HG02885 (cell line): ENCODE measurements around the gene INPP5A.
"Not testable (repeated sequence)": the region's sequence is repeated elsewhere in the genome, so short reads cannot be mapped to it uniquely, and the experiment has no call there.

Experiments used
- ATAC-seq: cut with Tn5 transposase; IDR thresholded peaks from one replicate; pipeline ENCODE4 v1.9.1; 2021; ENCODE audit warnings: mild to moderate bottlenecking; ENCODE audit not compliant: unreplicated experiment, poor library complexity

INPP5A gene

GRCh38 chr10:132814469-132814856 lies 276.9 kb downstream of the INPP5A start:
- ATAC-seq: no peak

- ATAC-seq: no peak
These were observed 277.7 kb downstream of the INPP5A start for GRCh38 chr10:132815168-132815857.

DNA sequence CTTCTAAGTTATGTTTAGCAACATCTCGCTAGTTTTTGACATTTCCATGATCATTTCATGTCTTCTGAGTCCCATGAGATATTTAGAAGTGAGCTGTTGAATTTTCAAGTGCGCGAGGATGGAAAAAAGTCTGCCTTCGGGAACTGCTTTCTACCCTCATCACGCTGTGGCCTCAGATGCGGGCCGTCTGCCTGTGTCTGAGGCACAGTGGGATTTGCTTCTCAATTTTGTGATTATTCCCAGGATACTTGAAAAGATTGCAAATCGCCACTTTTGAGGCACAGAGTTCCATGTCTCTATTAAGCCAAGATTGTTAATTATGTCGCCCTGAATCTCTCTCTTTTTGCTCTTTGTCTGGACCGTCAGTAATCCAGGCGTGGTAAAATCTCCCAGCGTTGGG lies 279.1 kb downstream of the INPP5A start:
- ATAC-seq: no peak

DNA sequence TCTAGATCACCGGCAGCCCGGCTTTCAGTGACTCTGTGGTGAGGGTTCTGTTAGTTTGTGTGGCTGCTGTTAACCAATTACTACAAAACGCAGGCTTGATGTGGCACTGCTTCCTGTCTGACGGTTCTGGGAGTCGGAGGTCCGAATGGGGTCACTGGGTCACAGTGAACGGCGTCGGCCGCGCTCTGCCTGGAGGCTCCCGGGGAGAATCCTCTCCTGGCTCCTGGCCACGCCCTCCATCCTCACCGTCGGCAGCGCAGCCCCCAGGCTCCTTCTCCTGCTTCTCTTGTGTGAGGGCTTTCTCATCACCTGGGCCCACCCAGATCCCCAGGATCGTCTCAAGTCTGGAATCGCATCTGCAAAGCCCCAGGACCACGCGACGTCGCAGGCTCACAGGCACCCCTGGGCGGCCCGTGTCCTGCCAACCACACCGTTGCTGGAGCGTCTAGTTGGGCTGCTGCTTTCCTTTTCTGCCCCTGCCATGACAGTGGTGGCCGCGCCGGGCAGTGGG lies 280.2 kb downstream of the INPP5A start:
- no peak for ATAC-seq

- no peak for ATAC-seq
These were observed 282.5 kb downstream of the INPP5A start for GRCh38 chr10:132820056-132820455.

GRCh38 chr10:132825783-132826523 lies 288.4 kb downstream of the INPP5A start:
- ATAC-seq: not testable (repeated sequence)

DNA sequence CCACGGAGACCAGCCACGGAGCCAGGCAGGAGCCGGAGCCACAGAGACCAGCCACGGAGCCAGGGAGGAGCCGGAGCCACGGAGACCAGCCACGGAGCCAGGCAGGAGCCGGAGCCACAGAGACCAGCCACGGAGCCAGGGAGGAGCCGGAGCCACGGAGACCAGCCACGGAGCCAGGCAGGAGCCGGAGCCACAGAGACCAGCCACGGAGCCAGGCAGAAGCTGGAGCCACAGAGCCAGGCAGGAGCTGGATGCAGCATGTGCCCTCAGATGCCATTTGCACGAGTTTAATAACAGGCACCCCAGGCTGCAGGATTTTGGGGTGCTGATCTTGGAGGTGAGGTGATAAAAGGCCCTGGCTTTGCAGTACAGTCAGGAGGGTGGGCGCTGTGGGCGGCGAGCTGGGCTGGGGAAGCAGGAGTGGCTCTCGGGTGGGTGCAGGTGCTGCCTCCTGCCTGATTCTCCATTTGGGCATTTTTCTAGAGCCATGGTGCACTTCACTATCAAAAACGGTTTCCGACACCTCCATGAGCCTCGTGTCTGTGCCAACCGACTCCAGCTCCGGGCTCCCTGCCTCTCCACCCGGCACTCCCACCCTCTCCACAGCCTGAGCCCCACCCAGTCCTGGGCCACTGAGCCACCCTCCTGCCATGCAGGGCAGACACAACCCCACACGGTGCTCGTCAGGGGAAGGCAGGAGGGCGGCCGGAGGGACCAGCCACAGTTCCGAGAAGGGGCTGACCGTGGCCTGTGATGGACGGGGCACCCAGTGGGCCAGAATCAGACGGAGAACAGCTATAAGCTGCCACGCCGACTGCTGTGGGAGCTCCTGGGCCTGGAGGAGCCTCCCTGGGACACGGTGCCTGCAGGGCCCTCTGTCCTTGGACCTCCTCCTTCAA lies 289.2 kb downstream of the INPP5A start:
- no peak for ATAC-seq

GRCh38 chr10:132827423-132827789 lies 289.8 kb downstream of the INPP5A start:
- ATAC-seq: no peak

- ATAC-seq: no peak
These were observed 290.4 kb downstream of the INPP5A start for GRCh38 chr10:132827861-132828539.

DNA sequence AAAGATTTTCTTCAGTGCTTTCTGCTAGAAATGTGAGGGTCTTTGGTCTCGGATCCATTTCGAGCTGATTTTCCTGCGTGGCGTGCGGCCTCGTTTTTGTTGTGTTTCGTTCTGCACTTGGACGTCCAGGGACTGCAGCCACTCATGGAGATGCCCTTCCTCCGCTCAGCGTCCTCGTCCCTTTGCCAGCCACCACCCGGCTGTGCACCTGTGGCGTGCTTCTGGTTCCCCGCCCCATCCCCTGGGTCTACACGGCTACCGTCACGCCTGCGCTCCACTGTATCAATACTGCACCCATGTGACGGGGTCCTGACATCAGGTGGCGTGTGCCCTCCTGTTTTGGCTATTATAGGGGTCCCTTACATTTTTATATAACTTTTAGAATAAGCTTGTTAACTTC lies 291.1 kb downstream of the INPP5A start:
- ATAC-seq: no peak

GRCh38 chr10:132829403-132829802 lies 291.8 kb downstream of the INPP5A start:
- ATAC-seq: no peak

DNA sequence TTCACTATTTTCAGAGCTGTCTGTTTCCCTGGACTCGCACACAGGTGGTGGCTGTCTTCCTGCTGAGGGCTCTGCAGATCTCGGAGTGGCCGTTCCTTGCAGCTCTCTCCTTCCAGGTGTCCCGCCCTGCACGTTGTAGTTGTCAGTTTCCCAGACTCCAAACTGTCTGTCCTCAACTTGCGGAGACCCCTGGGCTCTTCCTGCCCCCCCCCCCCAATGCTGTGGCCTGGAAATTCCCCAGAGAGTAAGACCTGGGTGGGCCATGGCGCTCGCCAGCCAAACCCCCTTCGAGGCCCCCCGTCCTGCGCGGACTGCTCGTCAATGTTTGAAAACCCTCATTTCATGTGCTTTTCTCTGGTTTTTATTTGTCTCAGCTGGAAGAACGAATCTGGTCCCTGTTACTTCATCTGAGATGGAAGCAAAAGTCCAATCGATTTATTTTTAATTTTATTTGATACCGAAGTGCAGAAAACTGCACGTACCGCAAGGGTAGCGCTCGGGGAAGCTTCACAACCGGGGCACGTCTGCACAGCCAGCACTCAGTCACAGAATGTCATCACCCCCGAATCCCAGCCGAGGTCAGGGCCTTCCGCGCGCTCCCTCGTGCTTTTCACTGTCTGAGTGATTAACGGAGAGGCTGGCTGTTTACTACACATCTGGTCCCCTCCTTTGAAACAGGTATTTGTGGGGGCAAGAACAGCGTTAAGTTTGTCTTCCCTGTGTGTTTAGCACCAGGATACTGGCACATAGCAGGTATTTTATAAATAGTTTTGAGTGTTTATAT lies 294.8 kb downstream of the INPP5A start:
- no peak for ATAC-seq
